ENCODE data around the gene NDUFV1. TPM values are rescaled to one million over a fixed set of nuclear protein-coding genes. Genes with fewer than 3 reads are reported as not detected.
"Not testable (repeated sequence)": the region's sequence is repeated elsewhere in the genome, so short reads cannot be mapped to it uniquely, and the experiment has no call there.

The NDUFV1 gene
- total and polyA plus RNA-seq, 9 of the 15 experiments (the other 6 are each of a cell fraction or from before 2014, with no cell fraction given): 10.8 to 423 (median 209) TPM

GRCh38 chr11:67563705-67564114, 43.0 kb upstream of the NDUFV1 start (continued):
- not testable (repeated sequence) for TF ChIP-seq REST (IDR thresholded peaks at IDR 0.05; ENCODE audit: borderline replicate concordance); ATF3 (CRISPR knock-in tag; conservative IDR thresholded peaks at IDR 0.05); ZNF740 (CRISPR knock-in tag; IDR thresholded peaks at IDR 0.05)
- TF ChIP-seq REST (CRISPR knock-in tag; IDR thresholded peaks at IDR 0.05; ENCODE audit: low read depth): 0 out of 2 replicates have a peak, but pooled peaks have one; percentile 39
- peak; percentile 92 for TF ChIP-seq HINFP (tag; conservative IDR thresholded peaks at IDR 0.05; ENCODE audit: low read depth)
- TF ChIP-seq ZNF639 (CRISPR knock-in tag; conservative IDR thresholded peaks at IDR 0.05 in 1 of 2, IDR thresholded peaks at IDR 0.05 in 1 of 2): peak in 1 of 2 experiments; percentile 76; a peak in 1 of 4 replicates
- peak; percentile 93 for TF ChIP-seq ATF3 (IDR thresholded peaks at IDR 0.05)
- TF ChIP-seq ZBTB9 (CRISPR knock-in tag; IDR thresholded peaks at IDR 0.05): peak; percentile 96
- peak in 1 of 2 experiments; percentile 95; a peak in 2 of 4 replicates for TF ChIP-seq ZNF740 (tag; IDR thresholded peaks at IDR 0.05)
